GM18526 (cell line): Measurements from ENCODE around the gene OSTM1.
A peak's percentile ranks its signal among the peaks of the same experiment; 100 is the strongest.

Source experiments
- POLR2A ChIP-seq: IDR thresholded peaks from 3 replicates; pipeline ENCODE4 v1.6.1; 2011; ENCODE audit not compliant: insufficient read length; ENCODE audit errors: extremely low read depth

OSTM1 gene, protein sequence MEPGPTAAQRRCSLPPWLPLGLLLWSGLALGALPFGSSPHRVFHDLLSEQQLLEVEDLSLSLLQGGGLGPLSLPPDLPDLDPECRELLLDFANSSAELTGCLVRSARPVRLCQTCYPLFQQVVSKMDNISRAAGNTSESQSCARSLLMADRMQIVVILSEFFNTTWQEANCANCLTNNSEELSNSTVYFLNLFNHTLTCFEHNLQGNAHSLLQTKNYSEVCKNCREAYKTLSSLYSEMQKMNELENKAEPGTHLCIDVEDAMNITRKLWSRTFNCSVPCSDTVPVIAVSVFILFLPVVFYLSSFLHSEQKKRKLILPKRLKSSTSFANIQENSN

DNA sequence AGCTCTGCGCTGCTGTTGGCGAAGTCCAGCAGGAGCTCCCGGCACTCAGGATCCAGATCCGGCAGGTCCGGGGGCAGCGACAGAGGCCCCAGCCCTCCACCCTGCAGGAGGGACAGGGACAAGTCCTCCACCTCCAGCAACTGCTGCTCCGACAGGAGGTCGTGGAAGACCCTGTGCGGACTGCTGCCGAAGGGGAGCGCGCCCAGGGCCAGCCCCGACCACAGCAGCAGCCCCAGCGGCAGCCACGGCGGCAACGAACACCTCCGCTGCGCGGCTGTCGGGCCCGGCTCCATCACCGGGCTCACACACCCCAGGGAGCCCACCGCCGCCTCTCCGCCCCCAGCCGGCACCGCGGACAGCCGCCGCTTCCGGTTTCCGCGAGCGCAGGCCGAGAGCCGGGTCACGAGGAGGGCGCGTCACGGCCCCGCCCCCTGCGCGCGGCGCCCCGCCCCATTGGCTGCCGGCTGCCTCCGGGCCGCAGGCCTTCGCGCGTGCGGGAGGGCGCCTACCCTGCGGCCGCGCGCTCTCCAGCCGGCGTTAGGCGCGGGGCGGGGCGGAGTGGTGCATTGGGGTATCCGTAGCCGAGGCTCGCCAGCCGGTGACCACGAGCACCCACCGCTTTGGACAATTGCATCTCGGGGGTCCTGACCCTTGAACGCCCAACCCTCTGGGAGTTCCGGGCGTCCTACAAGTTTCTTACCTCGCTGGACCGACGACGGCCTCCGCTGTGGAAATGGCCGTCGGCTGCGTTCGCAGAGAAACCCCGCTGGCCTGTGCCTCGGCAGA lies at the start of gene OSTM1:
TSS of gene OSTM1 (minus strand) at position 383 of the 786 bp plus-strand sequence. CDS start at position 293, 90 bp downstream.
- peak; percentile 81 for TF ChIP-seq POLR2A

DNA sequence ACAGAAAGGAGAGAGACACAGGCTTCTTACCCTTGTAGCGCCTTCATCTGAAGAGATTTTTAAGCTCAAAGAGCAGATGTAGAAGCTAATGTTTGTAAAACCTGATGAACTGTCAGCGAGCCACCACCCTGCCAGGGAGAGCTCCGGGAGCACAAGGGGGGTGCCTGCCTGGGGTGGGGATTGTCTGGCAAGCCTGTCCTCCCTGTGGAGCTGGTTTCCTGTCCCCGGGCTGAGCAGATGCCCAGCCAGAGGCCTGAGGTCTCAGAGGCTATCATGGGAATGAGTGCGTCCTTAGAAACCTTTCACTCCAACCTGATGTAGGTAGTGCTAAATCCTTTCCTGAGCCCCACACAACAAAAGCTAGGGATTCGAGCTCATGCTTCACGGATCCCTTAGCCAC lies 49.4 kb upstream of the OSTM1 start:
- TF ChIP-seq POLR2A = no peak

DNA sequence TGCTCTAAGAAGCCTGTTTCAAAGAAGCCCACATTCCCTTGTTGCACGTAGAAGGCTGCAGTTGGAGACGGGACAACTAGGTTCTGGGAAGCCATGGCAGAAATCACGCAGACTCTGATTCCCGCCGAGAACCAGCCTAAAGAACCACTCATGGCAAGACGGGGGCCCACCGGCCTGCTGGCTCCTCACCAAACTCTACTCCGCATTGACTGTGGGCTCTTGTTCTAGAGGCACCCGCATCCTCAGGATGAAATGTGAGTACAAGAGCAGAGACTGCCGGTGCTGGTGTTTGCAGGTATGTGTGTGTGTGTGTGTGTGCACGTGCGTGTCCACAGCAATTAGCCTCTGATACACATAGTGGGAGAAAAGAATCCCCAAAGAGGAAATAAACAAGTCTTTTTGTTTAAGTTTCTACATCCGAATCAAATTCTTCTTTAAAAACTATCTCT lies 49.0 kb upstream of the OSTM1 start:
- TF ChIP-seq POLR2A = no peak

DNA sequence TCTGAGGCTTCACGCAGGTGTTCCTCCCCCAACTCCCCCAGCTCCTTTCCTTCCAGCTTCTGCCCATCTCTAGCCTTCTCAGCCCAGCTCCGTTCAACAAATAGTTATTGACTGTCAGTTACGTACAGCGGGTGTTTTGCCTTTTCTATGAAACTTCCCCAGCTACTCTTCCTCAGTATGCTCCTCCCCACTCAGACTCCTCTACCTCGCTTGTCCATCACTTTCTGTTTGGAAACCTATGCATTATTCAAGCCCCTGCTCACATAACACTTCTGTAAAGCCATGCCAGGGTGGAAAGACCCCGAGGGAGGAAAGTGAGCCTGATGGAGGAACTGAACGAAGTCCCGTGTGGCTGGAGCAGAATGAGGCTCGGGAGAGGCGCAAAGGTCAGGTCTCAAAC lies 47.1 kb upstream of the OSTM1 start:
- no peak for TF ChIP-seq POLR2A

DNA sequence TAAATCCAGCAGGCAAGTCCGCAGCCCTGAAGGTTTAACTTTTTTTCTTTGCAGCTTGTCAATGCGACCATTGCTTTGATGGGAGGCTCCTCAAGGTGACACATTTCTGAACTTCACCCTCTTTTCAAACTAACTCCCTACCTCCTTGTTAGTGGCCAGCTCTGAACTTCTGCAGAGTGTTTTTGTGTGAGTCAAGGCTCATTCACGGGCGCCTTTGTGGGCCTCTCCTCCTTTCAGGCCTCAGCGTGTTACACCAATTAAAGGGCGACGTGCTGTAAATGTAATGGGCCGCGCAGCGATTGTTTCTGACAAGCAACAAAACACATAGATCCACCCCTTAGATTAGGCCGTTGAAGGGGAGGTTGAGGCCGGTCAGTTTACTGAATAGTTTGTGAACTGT lies 45.8 kb upstream of the OSTM1 start:
- no peak for TF ChIP-seq POLR2A

DNA sequence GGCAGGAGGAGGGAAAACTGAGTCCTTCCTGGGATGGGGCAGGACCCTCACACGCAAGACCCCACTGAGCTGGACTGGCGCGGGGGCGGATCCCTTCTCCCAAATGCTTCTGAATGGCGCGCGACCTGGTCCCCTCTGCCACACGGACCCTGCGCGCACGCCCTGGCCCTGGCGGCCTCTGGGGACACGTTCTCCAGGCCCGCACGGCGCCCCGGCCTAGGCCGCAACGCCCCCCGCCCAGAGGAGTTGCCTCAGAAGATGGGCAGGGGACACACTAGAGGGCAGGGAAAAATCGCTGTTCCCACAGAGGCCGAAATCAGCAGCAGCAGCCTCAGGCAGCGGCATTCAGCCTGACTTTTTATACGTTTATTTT lies 45.2 kb upstream of the OSTM1 start:
- no peak for TF ChIP-seq POLR2A

DNA sequence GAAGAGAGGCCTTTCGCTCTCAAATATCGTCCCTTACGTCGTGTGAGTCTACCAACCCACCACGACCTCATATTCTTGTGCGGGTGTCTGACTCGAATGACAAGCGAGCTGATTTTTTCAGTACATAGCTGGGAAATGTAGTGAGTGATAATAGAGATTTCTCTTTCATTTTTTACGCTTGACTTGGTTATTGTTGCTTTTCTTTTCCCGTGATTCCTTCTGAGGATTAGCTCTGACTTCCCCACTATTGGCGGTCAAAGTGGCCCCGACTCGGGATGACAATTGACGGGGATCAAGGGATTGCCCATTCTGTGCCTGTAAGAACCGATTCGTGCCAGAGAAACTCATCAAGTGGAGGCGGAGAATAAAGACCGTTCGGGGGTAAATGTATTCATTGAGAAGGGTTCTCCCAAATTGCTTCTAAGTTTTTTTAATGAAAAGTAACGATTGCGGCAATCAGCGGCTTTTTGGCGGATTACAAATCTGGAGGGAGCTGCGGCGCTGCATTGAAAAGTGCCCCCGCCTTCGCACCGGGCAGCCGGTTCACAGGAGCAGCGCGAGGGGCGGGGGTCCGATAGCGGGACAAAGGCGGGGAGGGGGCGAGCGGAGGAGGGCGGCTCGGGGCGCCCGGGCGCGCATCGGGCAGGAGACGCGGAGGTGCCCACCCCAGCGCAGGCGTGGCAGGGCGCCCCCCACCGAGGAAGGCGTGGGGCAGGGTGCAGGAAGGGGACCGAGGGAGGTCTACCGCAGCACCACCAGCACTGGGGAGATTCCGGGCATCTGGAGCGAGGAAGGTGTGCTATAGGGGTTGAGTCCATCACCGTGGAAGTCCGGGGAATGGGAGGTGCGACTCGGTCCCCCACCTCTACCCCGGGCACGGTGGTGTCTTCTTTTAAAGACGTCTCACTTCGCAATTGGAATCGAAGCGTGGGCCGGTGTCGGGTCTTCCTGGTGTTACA lies 44.5 kb upstream of the OSTM1 start:
- no peak for TF ChIP-seq POLR2A

DNA sequence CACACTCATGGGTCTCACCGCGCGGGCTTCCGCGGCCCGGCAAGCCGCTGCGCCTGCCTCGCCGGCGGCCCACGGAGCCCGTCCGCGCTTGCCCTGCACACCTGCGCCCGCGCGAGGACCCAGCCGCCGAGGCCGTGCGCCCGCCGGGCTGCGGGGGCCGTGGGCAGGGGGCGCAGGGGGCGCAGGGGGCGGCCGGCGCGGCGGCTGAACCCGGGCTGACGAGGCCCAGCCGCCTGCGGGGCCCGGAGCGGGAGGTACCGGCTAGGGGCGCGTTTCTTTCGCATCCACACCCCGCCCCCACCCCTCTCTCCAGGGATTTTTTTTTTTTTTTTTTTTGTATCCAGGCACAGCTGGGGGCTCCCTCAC lies 43.8 kb upstream of the OSTM1 start:
- no peak for TF ChIP-seq POLR2A

DNA sequence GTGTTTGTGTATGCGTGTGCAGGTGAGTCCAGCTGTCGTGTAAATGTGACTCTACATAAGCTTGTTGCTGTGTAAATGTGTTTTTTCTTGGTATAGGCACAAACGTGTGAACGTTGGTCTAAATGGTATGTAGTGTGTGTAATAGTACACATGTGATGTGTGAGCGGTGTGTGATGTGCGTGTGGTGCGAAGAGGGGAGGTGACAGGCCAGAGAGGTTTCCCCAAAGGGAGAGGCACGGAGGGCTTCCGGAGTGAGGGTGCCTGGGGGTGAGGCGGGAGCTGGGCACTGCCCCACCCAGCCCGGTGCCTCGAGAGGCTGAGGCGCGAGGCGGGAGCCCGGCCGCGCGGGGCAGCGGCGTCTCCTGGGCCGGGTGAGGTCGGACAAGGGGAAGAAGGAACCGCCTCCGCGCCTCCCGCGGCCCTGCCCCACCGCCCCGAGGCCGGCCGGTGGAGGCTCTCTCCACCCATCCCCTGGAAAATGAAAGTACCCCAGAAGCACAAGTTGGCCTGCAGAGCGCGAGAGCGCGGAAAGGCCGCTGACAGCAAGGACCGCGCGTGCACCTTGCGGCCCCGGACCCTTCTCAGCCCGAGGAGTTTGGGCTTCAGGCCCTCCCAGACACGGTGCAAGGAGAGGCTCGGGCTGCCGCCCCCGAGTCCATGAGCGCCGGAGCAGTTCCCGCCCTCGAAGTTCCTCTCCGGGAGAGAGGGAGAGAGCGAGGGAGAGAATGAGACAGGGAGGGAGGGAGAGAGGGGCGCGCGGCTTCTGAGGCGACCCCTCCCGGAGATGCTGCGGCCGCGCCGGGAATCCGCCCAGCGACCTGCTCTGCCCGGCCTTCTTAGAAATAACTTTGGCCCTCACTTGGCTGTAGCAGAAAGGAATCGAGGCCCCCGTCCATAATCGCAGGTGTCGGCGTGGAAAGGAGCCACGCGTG lies 43.2 kb upstream of the OSTM1 start:
- no peak for TF ChIP-seq POLR2A

DNA sequence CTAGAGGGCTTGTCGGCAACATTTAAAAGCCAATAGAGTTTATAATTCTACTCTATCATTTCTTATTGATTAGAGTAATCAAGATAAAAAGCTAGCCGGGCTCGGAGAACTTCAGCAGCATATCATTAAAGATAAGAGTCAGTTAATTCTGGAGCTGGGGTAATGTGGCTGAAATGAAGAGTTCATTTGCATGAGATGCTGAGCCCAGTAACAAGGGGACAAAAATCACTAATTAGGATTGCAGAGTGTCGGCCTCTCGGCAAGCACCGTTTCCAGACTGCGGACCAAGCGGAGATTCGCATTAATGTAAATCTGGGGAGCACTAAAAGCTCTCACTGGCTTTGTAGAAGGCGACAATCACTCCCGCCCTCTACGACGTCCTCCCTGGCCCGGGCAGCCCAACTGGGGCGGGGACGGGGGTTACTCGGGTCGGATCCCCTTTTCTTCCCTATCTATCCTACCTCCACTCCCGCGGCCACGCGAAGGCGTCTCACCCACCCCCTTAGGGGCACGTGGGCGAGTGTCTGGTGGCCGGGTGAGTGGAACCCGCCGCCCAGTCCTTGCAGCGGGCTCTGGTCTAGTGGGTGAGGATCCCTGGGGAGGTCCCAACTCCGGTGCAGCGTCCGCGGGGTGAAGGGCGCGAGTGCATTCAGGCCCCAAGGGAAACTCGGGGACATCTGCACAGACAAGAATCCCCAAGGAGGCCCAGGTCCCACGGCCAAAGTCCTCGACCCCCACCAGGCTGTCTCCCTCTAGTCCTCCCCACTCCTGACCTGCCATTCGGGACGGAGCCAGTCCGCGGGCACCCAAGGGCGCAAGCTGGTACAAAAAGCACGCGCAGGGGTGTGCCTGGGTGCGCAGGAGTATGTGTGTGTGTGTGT lies 42.2 kb upstream of the OSTM1 start:
- no peak for TF ChIP-seq POLR2A

DNA sequence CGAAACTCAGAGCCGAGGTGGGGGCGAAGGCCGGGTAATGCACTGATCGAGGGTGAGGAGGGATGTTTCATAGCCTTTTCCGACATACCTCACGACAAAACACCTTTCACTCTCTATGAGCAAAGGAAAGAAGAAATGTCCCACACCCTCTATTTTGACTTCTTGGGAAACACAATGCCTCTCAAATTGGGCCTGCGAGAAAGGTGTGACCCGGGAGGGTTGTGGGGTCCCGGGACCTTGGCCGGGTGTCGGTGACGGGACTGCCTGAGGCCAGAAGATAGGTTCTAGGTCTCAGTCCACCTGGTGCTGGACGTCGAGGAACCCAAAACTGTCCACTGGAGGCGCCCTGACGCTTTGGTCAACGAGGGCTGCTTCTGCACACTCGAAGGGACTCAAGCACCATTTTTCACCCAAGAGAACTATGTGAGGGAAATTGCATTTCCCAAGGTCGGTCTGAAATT lies 41.1 kb upstream of the OSTM1 start:
- no peak for TF ChIP-seq POLR2A

DNA sequence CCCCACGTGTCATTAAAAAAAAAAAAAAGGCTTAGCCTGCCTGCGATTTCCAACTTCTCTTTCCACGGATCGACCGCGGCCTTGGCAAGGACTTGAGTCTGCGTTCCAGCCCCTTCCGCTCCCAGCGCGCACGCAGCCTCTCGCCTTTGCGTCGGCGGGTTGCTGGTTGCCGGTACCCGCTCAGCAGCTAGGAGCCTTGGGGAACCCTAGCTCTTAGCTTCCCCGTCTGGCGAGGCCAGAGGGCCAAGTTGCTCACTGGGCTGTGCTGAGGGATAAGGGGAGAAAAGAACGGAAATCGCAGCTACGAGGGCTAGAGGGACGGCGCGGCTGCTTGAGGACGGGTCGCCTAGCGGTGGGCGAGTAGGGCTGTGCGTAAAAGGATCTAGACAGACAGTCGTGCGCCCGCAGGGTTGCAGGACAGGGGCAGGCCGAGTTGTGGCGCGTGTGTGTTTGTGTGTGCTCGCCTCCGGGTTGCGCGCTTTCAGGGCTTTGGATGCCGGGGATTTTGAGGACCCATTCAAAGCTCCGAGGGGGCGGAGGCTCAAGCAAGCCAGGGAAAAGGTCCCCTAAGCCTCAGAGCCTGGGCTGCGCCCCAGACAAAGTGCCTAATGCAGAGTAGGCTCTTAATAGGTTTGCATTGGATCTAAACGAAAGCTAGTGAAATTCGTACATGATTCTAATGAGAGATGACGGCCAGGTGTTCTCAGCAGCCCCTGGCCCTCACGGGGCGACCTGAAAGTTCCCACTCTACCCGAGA lies 40.5 kb upstream of the OSTM1 start:
- no peak for TF ChIP-seq POLR2A
